Erythroblast (primary cell): Measurements from ENCODE around the gene HNF1A.
"Not testable (repeated sequence)": the region's sequence is repeated elsewhere in the genome, so short reads cannot be mapped to it uniquely, and the experiment has no call there.

Experiments used
- DNase-seq, 2 experiments: peaks; one replicate each; lab custom pipeline; 2025; lab: John Stamatoyannopoulos, UW
- GATA1 ChIP-seq: IDR thresholded peaks from 2 replicates; pipeline ENCODE4 v1.6.1; 2011; ENCODE audit warnings: low read depth, mild to moderate bottlenecking, control low read depth, low read length, moderate library complexity
- POLR2A ChIP-seq: IDR thresholded peaks from 2 replicates; pipeline ENCODE4 v1.6.1; 2011; ENCODE audit warnings: mild to moderate bottlenecking, low read length

The HNF1A gene

GRCh38 chr12:121036810-121037326 lies 58.5 kb downstream of the HNF1A start:
- no peak for DNase-seq
- TF ChIP-seq GATA1 = no peak
- TF ChIP-seq POLR2A = no peak

GRCh38 chr12:121038861-121039668 lies 60.7 kb downstream of the HNF1A start, which contains the start of gene OASL:
Gene OASL, minus strand, starts transcription at chr12:121039246. Its CDS starts 275 bp downstream, at chr12:121038971.
- no peak for TF ChIP-seq POLR2A
- no peak for TF ChIP-seq GATA1
- DNase-seq = no peak

GRCh38 chr12:121043067-121043466 lies 64.7 kb downstream of the HNF1A start:
- TF ChIP-seq GATA1 (no peak), POLR2A (no peak)
- no peak for DNase-seq

- DNase-seq = not testable (repeated sequence)
These were observed 69.1 kb downstream of the HNF1A start for GRCh38 chr12:121047400-121047799.

GRCh38 chr12:121048442-121048841 lies 70.1 kb downstream of the HNF1A start:
- no peak for DNase-seq
- no peak for TF ChIP-seq GATA1
- no peak for TF ChIP-seq POLR2A

GRCh38 chr12:121050725-121051124 lies 72.4 kb downstream of the HNF1A start:
- TF ChIP-seq POLR2A (no peak), GATA1 (no peak)
- no peak for DNase-seq
